Measurements from ENCODE around the gene FRMD8. TPM values are rescaled to one million over a fixed set of nuclear protein-coding genes. Genes with fewer than 3 reads are reported as not detected.

Gene FRMD8
- total and polyA plus RNA-seq, 2 of the 8 experiments (the other 6 are each of a cell fraction or from before 2014, with no cell fraction given), result 15.0 to 19.2 TPM

DNA sequence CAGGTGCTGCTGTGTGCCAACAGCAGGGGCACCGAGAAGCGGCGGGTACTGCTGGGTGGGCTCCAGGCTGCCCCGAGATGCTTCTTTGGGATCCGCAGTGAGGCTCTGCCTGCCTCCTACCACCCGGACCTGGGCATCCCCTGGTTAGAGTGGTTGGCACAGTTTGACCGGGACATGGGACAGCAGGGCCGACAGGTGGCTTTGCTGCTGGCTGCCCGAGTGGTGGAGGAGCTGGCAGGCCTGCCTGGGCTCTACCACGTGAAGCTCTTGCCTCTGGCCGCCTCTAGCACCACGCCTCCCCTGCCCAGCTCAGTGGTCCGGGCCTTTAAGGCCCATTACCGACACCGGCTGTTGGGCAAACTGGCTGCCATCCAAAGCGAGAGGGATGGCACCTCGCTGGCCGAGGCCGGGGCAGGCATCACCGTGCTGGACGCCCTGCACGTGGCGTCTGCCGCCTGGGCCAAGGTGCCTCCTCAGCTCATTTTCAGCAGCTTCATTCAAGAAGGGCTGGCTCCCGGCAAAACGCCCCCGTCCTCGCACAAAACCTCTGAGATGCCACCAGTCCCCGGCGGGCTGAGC lies 30.0 kb upstream of the FRMD8 start (continued):
- TF ChIP-seq FOSL1 (IDR thresholded peaks at IDR 0.05; ENCODE audit: insufficient read depth, low read depth, low read length) (no peak), NANOG (IDR thresholded peaks at IDR 0.05; ENCODE audit: insufficient read depth, low read depth, low read length, poor library complexity, severe bottlenecking) (no peak), SP4 (IDR thresholded peaks at IDR 0.05; ENCODE audit: low read length) (no peak), JUN (IDR thresholded peaks at IDR 0.05; ENCODE audit: low read depth, low read length) (no peak)

All from H1 (cell line).